ENCODE results near the gene YIPF4. TPM values are rescaled to one million over a fixed set of nuclear protein-coding genes. Genes with fewer than 3 reads are reported as not detected.

Gene YIPF4
- 18.5 and 19.4 TPM in 2 replicates for total RNA-seq

- Histone ChIP-seq H3K27ac (ENCODE audit: low read depth, low read length) (peak within 1 kb of the TSS; percentile 80), H3K27me3 (ENCODE audit: insufficient read depth, low read length) (no peaks in the 10 kb centered on the region), H3K4me3 (ENCODE audit: insufficient read depth, low read length) (peak within 1 kb of the TSS; percentile 99), H2AFZ (ENCODE audit: low read length) (peak within 1 kb of the TSS; percentile 95), H3K4me2 (ENCODE audit: insufficient read depth, low read length) (peak within 1 kb of the TSS; percentile 87), H3K4me1 (ENCODE audit: insufficient read depth, low read length) (peaks cover 10% of the 10 kb centered on the region), H3K36me3 (ENCODE audit: insufficient read depth, low read length) (peaks cover 4% of the 10 kb centered on the region), H3K9me3 (ENCODE audit: low read depth, low read length) (no peaks in the 10 kb centered on the region), H4K20me1 (ENCODE audit: insufficient read depth, low read length) (peaks cover 4% of the 10 kb centered on the region), H3K79me2 (ENCODE audit: insufficient read depth, low read length) (peaks cover 43% of the 10 kb centered on the region)
- TF ChIP-seq CTCF (IDR thresholded peaks at IDR 0.05; ENCODE audit: extremely low read depth, low read depth, low read length) = no peak
- DNase-seq (ENCODE audit: insufficient read length, low spot score, missing footprints) = peak; percentile 100
These were observed at the start of gene YIPF4 for GRCh38 chr2:32277674-32278477. Gene YIPF4, plus strand, starts transcription at chr2:32277904. Its CDS starts 252 bp downstream, at chr2:32278156.

DNA sequence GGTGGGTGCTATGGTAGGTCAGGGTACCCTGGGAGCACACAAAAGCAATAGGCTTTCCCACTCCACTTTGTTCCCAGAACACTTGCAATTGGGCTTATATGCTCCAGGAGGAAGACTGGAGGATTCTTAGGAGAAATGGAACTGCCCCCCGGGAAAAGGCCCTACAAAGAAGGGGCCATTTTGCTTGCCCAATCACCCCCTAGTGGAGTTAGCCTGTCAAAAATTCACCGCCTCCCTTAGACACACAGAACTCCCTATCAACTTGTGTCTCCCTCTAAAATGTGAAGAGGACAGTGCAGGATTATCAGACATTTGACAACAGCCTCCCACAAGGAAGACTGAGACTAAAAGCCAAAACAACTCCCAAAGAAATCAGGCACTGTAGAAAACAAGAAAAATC lies 49.5 kb upstream of the YIPF4 start:
- no peak overlapping the region for H2AFZ ChIP-seq (ENCODE audit: low read length)

GRCh38 chr2:32229635-32230034 lies 48.1 kb upstream of the YIPF4 start:
- Histone ChIP-seq H3K4me3 (ENCODE audit: insufficient read depth, low read length) (no peak overlapping the region), H3K27ac (ENCODE audit: low read depth, low read length) (no peak overlapping the region), H4K20me1 (ENCODE audit: insufficient read depth, low read length) (no peaks in the 10 kb centered on the region), H3K27me3 (ENCODE audit: insufficient read depth, low read length) (no peaks in the 10 kb centered on the region), H3K79me2 (ENCODE audit: insufficient read depth, low read length) (no peaks in the 10 kb centered on the region), H3K9me3 (ENCODE audit: low read depth, low read length) (no peaks in the 10 kb centered on the region), H3K4me1 (ENCODE audit: insufficient read depth, low read length) (no peaks in the 10 kb centered on the region), H3K36me3 (ENCODE audit: insufficient read depth, low read length) (peaks cover 5% of the 10 kb centered on the region), H2AFZ (ENCODE audit: low read length) (no peak overlapping the region), H3K4me2 (ENCODE audit: insufficient read depth, low read length) (no peak overlapping the region)
- no peak for TF ChIP-seq CTCF (IDR thresholded peaks at IDR 0.05; ENCODE audit: extremely low read depth, low read depth, low read length)
- no peak for DNase-seq (ENCODE audit: insufficient read length, low spot score, missing footprints)

More for the DNA sequence above, 49.5 kb upstream of the YIPF4 start:
- no peak for DNase-seq (ENCODE audit: insufficient read length, low spot score, missing footprints)
- peaks cover 15% of the 10 kb centered on the region for H3K36me3 ChIP-seq (ENCODE audit: insufficient read depth, low read length)
- no peaks in the 10 kb centered on the region for H4K20me1 ChIP-seq (ENCODE audit: insufficient read depth, low read length)
- no peaks in the 10 kb centered on the region for H3K4me1 ChIP-seq (ENCODE audit: insufficient read depth, low read length)
- TF ChIP-seq CTCF (IDR thresholded peaks at IDR 0.05; ENCODE audit: extremely low read depth, low read depth, low read length) = no peak
- no peaks in the 10 kb centered on the region for H3K79me2 ChIP-seq (ENCODE audit: insufficient read depth, low read length)
- H3K27ac ChIP-seq (ENCODE audit: low read depth, low read length) = no peak overlapping the region
- H3K9me3 ChIP-seq (ENCODE audit: low read depth, low read length) = no peaks in the 10 kb centered on the region
- H3K4me3 ChIP-seq (ENCODE audit: insufficient read depth, low read length) = no peak overlapping the region
- no peak overlapping the region for H3K4me2 ChIP-seq (ENCODE audit: insufficient read depth, low read length)
- no peaks in the 10 kb centered on the region for H3K27me3 ChIP-seq (ENCODE audit: insufficient read depth, low read length)

GRCh38 chr2:32231959-32232358 lies 45.7 kb upstream of the YIPF4 start:
- Histone ChIP-seq H3K4me2 (ENCODE audit: insufficient read depth, low read length) (no peak overlapping the region), H3K79me2 (ENCODE audit: insufficient read depth, low read length) (no peaks in the 10 kb centered on the region), H3K4me3 (ENCODE audit: insufficient read depth, low read length) (no peak overlapping the region), H3K36me3 (ENCODE audit: insufficient read depth, low read length) (no peaks in the 10 kb centered on the region), H3K9me3 (ENCODE audit: low read depth, low read length) (no peaks in the 10 kb centered on the region), H3K27me3 (ENCODE audit: insufficient read depth, low read length) (no peaks in the 10 kb centered on the region), H2AFZ (ENCODE audit: low read length) (no peak overlapping the region), H3K27ac (ENCODE audit: low read depth, low read length) (no peak overlapping the region), H4K20me1 (ENCODE audit: insufficient read depth, low read length) (no peaks in the 10 kb centered on the region), H3K4me1 (ENCODE audit: insufficient read depth, low read length) (no peaks in the 10 kb centered on the region)
- DNase-seq (ENCODE audit: insufficient read length, low spot score, missing footprints) = no peak
- no peak for TF ChIP-seq CTCF (IDR thresholded peaks at IDR 0.05; ENCODE audit: extremely low read depth, low read depth, low read length)
